ENCODE results near the gene SLC35E3. TPM values are rescaled to one million over a fixed set of nuclear protein-coding genes. Genes with fewer than 3 reads are reported as not detected.

Gene SLC35E3
- total RNA-seq, 4 donors from 2014 or later, result 0.92 to 2.7 (median 1.6) TPM

- Histone ChIP-seq H3K4me1 (peaks cover 21 to 26% of the 10 kb centered on the region in 2 donors), H3K27me3 (no peaks in the 10 kb centered on the region), H3K27ac (no peak overlapping the region), H3K4me3 (no peak overlapping the region), H3K9me3 (no peaks in the 10 kb centered on the region), H3K36me3 (peaks cover 0 to 13% of the 10 kb centered on the region in 2 donors)
- no peak for DNase-seq
- no peak for ATAC-seq
- in situ Hi-C loops (cut with MboI; ENCODE audit: low sequenced_read_pairs in 4 of 4) (loop anchor here in 1 of 4 donors (5.0 kb wide), 1 partner anchor 58 kb away; the partner anchor contains the start of gene MDM2), intact Hi-C loops (cut with DNase I; ENCODE audit: low total_unique reads) (loop anchor here (10.0 kb wide), 1 partner anchor 1485 kb away; the partner anchor contains the start of gene CAND1)
- no peak for TF ChIP-seq POLR2A (IDR thresholded peaks at IDR 0.05)
- TF ChIP-seq, protein P1, sequence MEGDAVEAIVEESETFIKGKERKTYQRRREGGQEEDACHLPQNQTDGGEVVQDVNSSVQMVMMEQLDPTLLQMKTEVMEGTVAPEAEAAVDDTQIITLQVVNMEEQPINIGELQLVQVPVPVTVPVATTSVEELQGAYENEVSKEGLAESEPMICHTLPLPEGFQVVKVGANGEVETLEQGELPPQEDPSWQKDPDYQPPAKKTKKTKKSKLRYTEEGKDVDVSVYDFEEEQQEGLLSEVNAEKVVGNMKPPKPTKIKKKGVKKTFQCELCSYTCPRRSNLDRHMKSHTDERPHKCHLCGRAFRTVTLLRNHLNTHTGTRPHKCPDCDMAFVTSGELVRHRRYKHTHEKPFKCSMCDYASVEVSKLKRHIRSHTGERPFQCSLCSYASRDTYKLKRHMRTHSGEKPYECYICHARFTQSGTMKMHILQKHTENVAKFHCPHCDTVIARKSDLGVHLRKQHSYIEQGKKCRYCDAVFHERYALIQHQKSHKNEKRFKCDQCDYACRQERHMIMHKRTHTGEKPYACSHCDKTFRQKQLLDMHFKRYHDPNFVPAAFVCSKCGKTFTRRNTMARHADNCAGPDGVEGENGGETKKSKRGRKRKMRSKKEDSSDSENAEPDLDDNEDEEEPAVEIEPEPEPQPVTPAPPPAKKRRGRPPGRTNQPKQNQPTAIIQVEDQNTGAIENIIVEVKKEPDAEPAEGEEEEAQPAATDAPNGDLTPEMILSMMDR (IDR thresholded peaks at IDR 0.05 in 4 of 5, conservative IDR thresholded peaks at IDR 0.05 in 1 of 5), result no peak
Observed at GRCh38 chr12:68749443-68749842, 3.5 kb downstream of the SLC35E3 start.

DNA sequence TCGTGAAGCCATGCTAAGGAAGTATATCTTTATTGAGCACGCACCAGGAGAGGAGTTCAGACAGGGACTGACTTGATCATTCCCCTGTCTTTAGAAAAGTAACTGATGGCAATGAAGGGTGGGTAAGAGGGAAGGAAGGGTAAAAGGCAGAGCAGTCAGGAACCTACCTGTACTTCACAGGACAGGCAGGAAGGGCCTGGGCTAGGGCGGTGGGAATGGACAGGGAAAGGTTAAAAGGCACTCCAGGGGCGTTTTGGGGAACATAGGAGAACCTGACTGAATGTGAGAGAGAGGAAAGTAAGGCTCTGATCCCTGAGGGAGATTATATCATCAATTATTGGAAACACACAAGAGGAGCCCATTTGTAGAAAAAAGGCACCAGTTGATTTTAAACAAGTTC, 3.9 kb downstream of the SLC35E3 start:
- intact Hi-C loops (cut with DNase I; ENCODE audit: low total_unique reads) (loop anchor here (10.0 kb wide), 1 partner anchor 1485 kb away; the partner anchor contains the start of gene CAND1), in situ Hi-C loops (cut with MboI; ENCODE audit: low sequenced_read_pairs in 4 of 4) (loop anchor here in 1 of 4 donors (5.0 kb wide), 1 partner anchor 57 kb away; the partner anchor contains the start of gene MDM2)
- TF ChIP-seq, protein P1 (IDR thresholded peaks at IDR 0.05 in 4 of 5, conservative IDR thresholded peaks at IDR 0.05 in 1 of 5), result no peak
- TF ChIP-seq POLR2A (IDR thresholded peaks at IDR 0.05), result no peak
- DNase-seq (no peak), ATAC-seq (no peak)
- Histone ChIP-seq H3K27ac (no peak overlapping the region), H3K27me3 (no peaks in the 10 kb centered on the region), H3K36me3 (peaks cover 0 to 18% of the 10 kb centered on the region in 2 donors), H3K4me3 (no peak overlapping the region), H3K9me3 (no peaks in the 10 kb centered on the region), H3K4me1 (peaks cover 21 to 26% of the 10 kb centered on the region in 2 donors)

- TF ChIP-seq, protein P1 (IDR thresholded peaks at IDR 0.05 in 4 of 5, conservative IDR thresholded peaks at IDR 0.05 in 1 of 5), result no peak
- no peak for TF ChIP-seq POLR2A (IDR thresholded peaks at IDR 0.05)
- H3K9me3 ChIP-seq, result no peaks in the 10 kb centered on the region
- H3K4me1 ChIP-seq, result peaks cover 20 to 23% of the 10 kb centered on the region in 2 donors
- intact Hi-C loops (cut with DNase I; ENCODE audit: low total_unique reads) (no loop called here), in situ Hi-C loops (cut with MboI; ENCODE audit: low sequenced_read_pairs in 4 of 4) (no loop called here)
- ATAC-seq (no peak), DNase-seq (no peak)
- H3K4me3 ChIP-seq, result no peak overlapping the region
- no peak overlapping the region for H3K27ac ChIP-seq
- peaks cover 0 to 23% of the 10 kb centered on the region in 2 donors for H3K36me3 ChIP-seq
- no peaks in the 10 kb centered on the region for H3K27me3 ChIP-seq
Observed at GRCh38 chr12:68750506-68750905, 4.5 kb downstream of the SLC35E3 start.

GRCh38 chr12:68755536-68756243, 9.7 kb downstream of the SLC35E3 start:
- H3K36me3 ChIP-seq, result peaks cover 0 to 47% of the 10 kb centered on the region in 2 donors
- ATAC-seq (no peak), DNase-seq (no peak)
- in situ Hi-C loops (cut with MboI; ENCODE audit: low sequenced_read_pairs in 4 of 4), result no loop called here
- TF ChIP-seq, protein P1 (IDR thresholded peaks at IDR 0.05 in 4 of 5, conservative IDR thresholded peaks at IDR 0.05 in 1 of 5), result no peak
- no peak for TF ChIP-seq POLR2A (IDR thresholded peaks at IDR 0.05)
- no peaks in the 10 kb centered on the region for H3K4me1 ChIP-seq
- H3K9me3 ChIP-seq, result no peaks in the 10 kb centered on the region
- H3K4me3 ChIP-seq, result no peak overlapping the region
- intact Hi-C loops (cut with DNase I; ENCODE audit: low total_unique reads), result no loop called here
- no peak overlapping the region for H3K27ac ChIP-seq
- H3K27me3 ChIP-seq, result no peaks in the 10 kb centered on the region
